Measurements from ENCODE around the gene SCN5A.

GRCh38 chr3:38558864-38559263 lies 90.6 kb downstream of the SCN5A start:
- TF ChIP-seq MAX (CRISPR knock-in tag; IDR thresholded peaks at IDR 0.05), result no peak
- no peak for TF ChIP-seq ESRRA (CRISPR knock-in tag; IDR thresholded peaks at IDR 0.05; ENCODE audit: borderline replicate concordance)
- TF ChIP-seq, protein P1, sequence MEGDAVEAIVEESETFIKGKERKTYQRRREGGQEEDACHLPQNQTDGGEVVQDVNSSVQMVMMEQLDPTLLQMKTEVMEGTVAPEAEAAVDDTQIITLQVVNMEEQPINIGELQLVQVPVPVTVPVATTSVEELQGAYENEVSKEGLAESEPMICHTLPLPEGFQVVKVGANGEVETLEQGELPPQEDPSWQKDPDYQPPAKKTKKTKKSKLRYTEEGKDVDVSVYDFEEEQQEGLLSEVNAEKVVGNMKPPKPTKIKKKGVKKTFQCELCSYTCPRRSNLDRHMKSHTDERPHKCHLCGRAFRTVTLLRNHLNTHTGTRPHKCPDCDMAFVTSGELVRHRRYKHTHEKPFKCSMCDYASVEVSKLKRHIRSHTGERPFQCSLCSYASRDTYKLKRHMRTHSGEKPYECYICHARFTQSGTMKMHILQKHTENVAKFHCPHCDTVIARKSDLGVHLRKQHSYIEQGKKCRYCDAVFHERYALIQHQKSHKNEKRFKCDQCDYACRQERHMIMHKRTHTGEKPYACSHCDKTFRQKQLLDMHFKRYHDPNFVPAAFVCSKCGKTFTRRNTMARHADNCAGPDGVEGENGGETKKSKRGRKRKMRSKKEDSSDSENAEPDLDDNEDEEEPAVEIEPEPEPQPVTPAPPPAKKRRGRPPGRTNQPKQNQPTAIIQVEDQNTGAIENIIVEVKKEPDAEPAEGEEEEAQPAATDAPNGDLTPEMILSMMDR (IDR thresholded peaks at IDR 0.05), result no peak
- TF ChIP-seq, protein P2, sequence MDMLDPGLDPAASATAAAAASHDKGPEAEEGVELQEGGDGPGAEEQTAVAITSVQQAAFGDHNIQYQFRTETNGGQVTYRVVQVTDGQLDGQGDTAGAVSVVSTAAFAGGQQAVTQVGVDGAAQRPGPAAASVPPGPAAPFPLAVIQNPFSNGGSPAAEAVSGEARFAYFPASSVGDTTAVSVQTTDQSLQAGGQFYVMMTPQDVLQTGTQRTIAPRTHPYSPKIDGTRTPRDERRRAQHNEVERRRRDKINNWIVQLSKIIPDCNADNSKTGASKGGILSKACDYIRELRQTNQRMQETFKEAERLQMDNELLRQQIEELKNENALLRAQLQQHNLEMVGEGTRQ (CRISPR knock-in tag; IDR thresholded peaks at IDR 0.05), result no peak
- no peak for TF ChIP-seq RELA (CRISPR knock-in tag; IDR thresholded peaks at IDR 0.05; ENCODE audit: borderline replicate concordance)
- no peak for TF ChIP-seq SMAD3 (CRISPR knock-in tag; IDR thresholded peaks at IDR 0.05; ENCODE audit: borderline replicate concordance)
- TF ChIP-seq MYBL2 (CRISPR knock-in tag; IDR thresholded peaks at IDR 0.05), result no peak
- TF ChIP-seq, protein P3, sequence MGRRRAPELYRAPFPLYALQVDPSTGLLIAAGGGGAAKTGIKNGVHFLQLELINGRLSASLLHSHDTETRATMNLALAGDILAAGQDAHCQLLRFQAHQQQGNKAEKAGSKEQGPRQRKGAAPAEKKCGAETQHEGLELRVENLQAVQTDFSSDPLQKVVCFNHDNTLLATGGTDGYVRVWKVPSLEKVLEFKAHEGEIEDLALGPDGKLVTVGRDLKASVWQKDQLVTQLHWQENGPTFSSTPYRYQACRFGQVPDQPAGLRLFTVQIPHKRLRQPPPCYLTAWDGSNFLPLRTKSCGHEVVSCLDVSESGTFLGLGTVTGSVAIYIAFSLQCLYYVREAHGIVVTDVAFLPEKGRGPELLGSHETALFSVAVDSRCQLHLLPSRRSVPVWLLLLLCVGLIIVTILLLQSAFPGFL (CRISPR knock-in tag; IDR thresholded peaks at IDR 0.05; ENCODE audit: borderline replicate concordance), result no peak
- TF ChIP-seq HMGA2 (CRISPR knock-in tag; IDR thresholded peaks at IDR 0.05), result no peak
- no peak for TF ChIP-seq AFF4 (CRISPR knock-in tag; IDR thresholded peaks at IDR 0.05; ENCODE audit: borderline replicate concordance)
- no peak for TF ChIP-seq CREB1 (CRISPR knock-in tag; IDR thresholded peaks at IDR 0.05)
- no peak for TF ChIP-seq FOXP1 (CRISPR knock-in tag; IDR thresholded peaks at IDR 0.05; ENCODE audit: borderline replicate concordance)
- TF ChIP-seq EMX1 (CRISPR knock-in tag; IDR thresholded peaks at IDR 0.05), result no peak
- TF ChIP-seq ATF3 (CRISPR knock-in tag; conservative IDR thresholded peaks at IDR 0.05), result no peak

Data from WTC11 (cell line).